Measurements from ENCODE around the gene CAPN3. TPM values are rescaled to one million over a fixed set of nuclear protein-coding genes. Genes with fewer than 3 reads are reported as not detected.
A peak's percentile ranks its signal among the peaks of the same experiment; 100 is the strongest.

Gene CAPN3
- total and polyA plus RNA-seq, 5 experiments from 2014 or later: 0.46 to 24.2 (median 4.7) TPM

GRCh38 chr15:42448281-42448680 is 89.0 kb downstream of the CAPN3 start:
- Mint-ChIP-seq H3K9me3 (no peaks in the 10 kb centered on the region), H3K4me3 (no peak overlapping the region), H3K36me3 (peaks cover 0 to 84% (median 31%) of the 10 kb centered on the region in 3 donors), H3K4me1 (peaks cover 0 to 2% (median 0%) of the 10 kb centered on the region in 4 donors), H3K27me3 (no peaks in the 10 kb centered on the region), H3K27ac (no peak overlapping the region)
- POLR2A ChIA-PET: no interaction called here
- no peak for DNase-seq
- no peak for ATAC-seq

- H3K4me1 Mint-ChIP-seq: peaks cover 0 to 2% (median 0%) of the 10 kb centered on the region in 4 donors
- no peaks in the 10 kb centered on the region for H3K9me3 Mint-ChIP-seq
- H3K27me3 Mint-ChIP-seq: no peaks in the 10 kb centered on the region
- ATAC-seq (no peak), DNase-seq (no peak)
- POLR2A ChIA-PET: no interaction called here
- no peak overlapping the region for H3K4me3 Mint-ChIP-seq
- H3K27ac Mint-ChIP-seq: peak overlapping the region in 1 of 10 donors; percentile 30
- H3K36me3 Mint-ChIP-seq: peaks cover 0 to 83% (median 32%) of the 10 kb centered on the region in 3 donors
Observed at GRCh38 chr15:42449770-42450424, 90.6 kb downstream of the CAPN3 start.

DNA sequence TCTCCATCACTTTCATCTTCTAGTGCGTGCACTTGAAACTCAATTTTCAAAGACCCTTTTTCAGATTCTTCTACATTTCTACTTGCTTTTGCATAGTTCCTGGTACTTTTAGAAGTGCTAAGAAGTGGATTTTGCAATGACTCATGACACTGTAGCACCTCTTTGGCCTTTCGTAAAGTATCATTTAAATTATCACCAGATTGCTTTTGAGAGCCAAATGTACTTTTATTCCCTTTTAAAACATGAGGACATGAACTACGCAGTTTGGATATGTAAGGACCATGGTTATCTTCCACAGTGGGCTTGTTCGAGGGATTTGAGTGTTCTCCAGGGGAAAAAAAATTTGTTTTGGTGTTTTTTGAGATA is 91.1 kb downstream of the CAPN3 start:
- Mint-ChIP-seq H3K4me3 (no peak overlapping the region), H3K27me3 (no peaks in the 10 kb centered on the region), H3K36me3 (peaks cover 0 to 80% (median 27%) of the 10 kb centered on the region in 3 donors), H3K27ac (no peak overlapping the region), H3K4me1 (peaks cover 0 to 2% (median 0%) of the 10 kb centered on the region in 4 donors), H3K9me3 (no peaks in the 10 kb centered on the region)
- ATAC-seq (no peak), DNase-seq (no peak)
- POLR2A ChIA-PET: no interaction called here

GRCh38 chr15:42453826-42454225 is 94.5 kb downstream of the CAPN3 start:
- peaks cover 0 to 14% (median 4%) of the 10 kb centered on the region in 4 donors for H3K4me1 Mint-ChIP-seq
- no peak overlapping the region for H3K27ac Mint-ChIP-seq
- peaks cover 0 to 61% (median 17%) of the 10 kb centered on the region in 3 donors for H3K36me3 Mint-ChIP-seq
- H3K27me3 Mint-ChIP-seq: no peaks in the 10 kb centered on the region
- ATAC-seq (no peak), DNase-seq (no peak)
- POLR2A ChIA-PET: interaction anchor here (0.7 to 1.0 kb wide), 2 partner anchors 15 to 18 kb away, joined by 3 read pairs; no protein-coding TSS in a partner anchor
- H3K9me3 Mint-ChIP-seq: no peaks in the 10 kb centered on the region
- no peak overlapping the region for H3K4me3 Mint-ChIP-seq

- no peaks in the 10 kb centered on the region for H3K27me3 Mint-ChIP-seq
- POLR2A ChIA-PET: no interaction called here
- H3K4me1 Mint-ChIP-seq: peaks cover 4 to 23% (median 10%) of the 10 kb centered on the region in 4 donors
- H3K4me3 Mint-ChIP-seq: no peak overlapping the region
- H3K27ac Mint-ChIP-seq: no peak overlapping the region
- peaks cover 0 to 44% (median 6%) of the 10 kb centered on the region in 3 donors for H3K36me3 Mint-ChIP-seq
- no peaks in the 10 kb centered on the region for H3K9me3 Mint-ChIP-seq
- DNase-seq (no peak), ATAC-seq (no peak)
Observed at GRCh38 chr15:42456531-42456930, 97.2 kb downstream of the CAPN3 start.

- peak overlapping the region in 1 of 10 donors; percentile 71 for H3K27ac Mint-ChIP-seq
- POLR2A ChIA-PET: no interaction called here
- H3K9me3 Mint-ChIP-seq: no peaks in the 10 kb centered on the region
- peaks cover 0 to 44% (median 3%) of the 10 kb centered on the region in 3 donors for H3K36me3 Mint-ChIP-seq
- peaks cover 4 to 26% (median 12%) of the 10 kb centered on the region in 4 donors for H3K4me1 Mint-ChIP-seq
- no peak for DNase-seq
- no peak overlapping the region for H3K4me3 Mint-ChIP-seq
- ATAC-seq: no peak
- H3K27me3 Mint-ChIP-seq: no peaks in the 10 kb centered on the region
Observed at GRCh38 chr15:42456971-42457370, 97.7 kb downstream of the CAPN3 start.

- peaks cover 0 to 44% (median 3%) of the 10 kb centered on the region in 3 donors for H3K36me3 Mint-ChIP-seq
- POLR2A ChIA-PET: interaction anchor here (0.6 kb wide), 1 partner anchor 1180 kb away, joined by 6 read pairs; no protein-coding TSS in a partner anchor
- ATAC-seq (no peak), DNase-seq (no peak)
- peak overlapping the region in 2 of 10 donors; percentile 37 to 71 for H3K27ac Mint-ChIP-seq
- H3K27me3 Mint-ChIP-seq: no peaks in the 10 kb centered on the region
- H3K4me3 Mint-ChIP-seq: no peak overlapping the region
- H3K4me1 Mint-ChIP-seq: peaks cover 4 to 26% (median 12%) of the 10 kb centered on the region in 4 donors
- no peaks in the 10 kb centered on the region for H3K9me3 Mint-ChIP-seq
Observed at GRCh38 chr15:42457445-42458442, 98.4 kb downstream of the CAPN3 start.

- H3K9me3 Mint-ChIP-seq: no peaks in the 10 kb centered on the region
- H3K4me3 Mint-ChIP-seq: no peak overlapping the region
- peaks cover 0 to 59% (median 19%) of the 10 kb centered on the region in 3 donors for H3K36me3 Mint-ChIP-seq
- H3K27ac Mint-ChIP-seq: peak overlapping the region in 2 of 10 donors; percentile 28 to 58
- peaks cover 4 to 26% (median 14%) of the 10 kb centered on the region in 4 donors for H3K4me1 Mint-ChIP-seq
- DNase-seq (no peak), ATAC-seq (no peak)
- no peaks in the 10 kb centered on the region for H3K27me3 Mint-ChIP-seq
- POLR2A ChIA-PET: no interaction called here
Observed at GRCh38 chr15:42461261-42461660, 102.0 kb downstream of the CAPN3 start.

Other genes with a start within 250 kb of the CAPN3 start
- not detected for gene PLA2G4F, start 202.9 kb upstream of the CAPN3 start, total RNA-seq
- under 1 TPM in 1 of 3 donors, not detected in 2; 0.04 TPM for gene PLA2G4F, start 202.9 kb upstream of the CAPN3 start, polyA plus RNA-seq
- 100 to 1,000 TPM; 113 TPM for gene VPS39, start 151.2 kb upstream of the CAPN3 start, total RNA-seq
- gene VPS39, start 151.2 kb upstream of the CAPN3 start, polyA plus RNA-seq: 10 to 100 TPM; 26.9 to 40.5 (median 29.9) TPM
- gene GANC, start 86.3 kb upstream of the CAPN3 start, total RNA-seq: 10 to 100 TPM; 57.7 to 61.2 TPM
- gene GANC, start 86.3 kb upstream of the CAPN3 start, polyA plus RNA-seq: 10 to 100 TPM; 11.8 to 16.2 (median 12.7) TPM
- 10 to 100 TPM; 59.8 to 63.7 TPM for gene TMEM87A, start 86.1 kb upstream of the CAPN3 start, total RNA-seq
- gene TMEM87A, start 86.1 kb upstream of the CAPN3 start, polyA plus RNA-seq: 10 to 100 TPM; 48.9 to 54.0 (median 53.4) TPM
- 10 to 100 TPM; 36.7 to 39.6 TPM for gene ZNF106, start 131.6 kb downstream of the CAPN3 start, total RNA-seq
- 10 to 100 TPM; 26.8 to 38.2 (median 32.3) TPM for gene ZNF106, start 131.6 kb downstream of the CAPN3 start, polyA plus RNA-seq
- gene SNAP23, start 136.1 kb downstream of the CAPN3 start, total RNA-seq: 10 to 100 TPM; 70.8 to 80.4 TPM
- gene SNAP23, start 136.1 kb downstream of the CAPN3 start, polyA plus RNA-seq: 10 to 100 TPM; 60.9 to 75.3 (median 63.2) TPM
- gene LRRC57, start 189.3 kb downstream of the CAPN3 start, total RNA-seq: 10 to 100 TPM; 17.1 to 18.4 TPM
- gene LRRC57, start 189.3 kb downstream of the CAPN3 start, polyA plus RNA-seq: 1 to 10 TPM; 3.3 to 6.4 (median 5.5) TPM
- 10 to 100 TPM; 19.1 to 21.1 TPM for gene HAUS2, start 189.3 kb downstream of the CAPN3 start, total RNA-seq
- 10 to 100 TPM; 20.8 to 25.4 (median 24.9) TPM for gene HAUS2, start 189.3 kb downstream of the CAPN3 start, polyA plus RNA-seq
- 10 to 100 TPM; 12.5 to 13.7 TPM for gene STARD9, start 216.1 kb downstream of the CAPN3 start, total RNA-seq
- gene STARD9, start 216.1 kb downstream of the CAPN3 start, polyA plus RNA-seq: under 1 TPM; 0.10 to 0.53 (median 0.33) TPM